GM18498 (cell line): ENCODE results near the gene ARL5B.

Source experiments
- ATAC-seq: cut with Tn5 transposase; IDR thresholded peaks from one replicate; pipeline ENCODE4 v1.9.1; 2021; ENCODE audit warnings: mild to moderate bottlenecking, moderate library complexity; ENCODE audit not compliant: unreplicated experiment

The ARL5B gene

GRCh38 chr10:18699849-18700840, 40.9 kb downstream of the ARL5B start:
- ATAC-seq = no peak

- no peak for ATAC-seq
Observed at GRCh38 chr10:18703521-18703920, 44.3 kb downstream of the ARL5B start.

- no peak for ATAC-seq
Observed at GRCh38 chr10:18710201-18710653, 51.0 kb downstream of the ARL5B start.

GRCh38 chr10:18713077-18713476, 53.8 kb downstream of the ARL5B start:
- no peak for ATAC-seq

GRCh38 chr10:18718991-18719390, 59.8 kb downstream of the ARL5B start:
- ATAC-seq = no peak

GRCh38 chr10:18719811-18720210, 60.6 kb downstream of the ARL5B start:
- ATAC-seq = no peak

- ATAC-seq = no peak
Observed at GRCh38 chr10:18721067-18721466, 61.8 kb downstream of the ARL5B start.

GRCh38 chr10:18723801-18724200, 64.6 kb downstream of the ARL5B start:
- no peak for ATAC-seq
